MV-4-11 (cell line): ENCODE measurements around the gene SLC25A21.
A peak's percentile ranks its signal among the peaks of the same experiment; 100 is the strongest.

ENCODE experiments used
- DNase-seq: peaks from one replicate; lab custom pipeline; 2025; lab: John Stamatoyannopoulos, UW

SLC25A21 gene

GRCh38 chr14:37045340-37046061, 126.9 kb downstream of the SLC25A21 start:
- no peak for DNase-seq

GRCh38 chr14:37037636-37038387, 134.6 kb downstream of the SLC25A21 start:
- no peak for DNase-seq

GRCh38 chr14:37036669-37037341, 135.6 kb downstream of the SLC25A21 start:
- peak; percentile 66 for DNase-seq

GRCh38 chr14:37035401-37035800, 137.0 kb downstream of the SLC25A21 start:
- no peak for DNase-seq

GRCh38 chr14:37034410-37035285, 137.8 kb downstream of the SLC25A21 start:
- peak; percentile 42 for DNase-seq

- no peak for DNase-seq
These were observed 139.5 kb downstream of the SLC25A21 start for GRCh38 chr14:37032863-37033262.

- peak; percentile 74 for DNase-seq
These were observed 145.1 kb downstream of the SLC25A21 start for GRCh38 chr14:37027188-37027824.

- no peak for DNase-seq
These were observed 148.4 kb downstream of the SLC25A21 start for GRCh38 chr14:37023875-37024565.

GRCh38 chr14:37021390-37021789, 151.0 kb downstream of the SLC25A21 start:
- DNase-seq: no peak

- peak; percentile 66 for DNase-seq
These were observed 152.9 kb downstream of the SLC25A21 start for GRCh38 chr14:37019488-37019887.

- peak; percentile 23 for DNase-seq
These were observed 153.7 kb downstream of the SLC25A21 start for GRCh38 chr14:37018571-37019240.

- no peak for DNase-seq
These were observed 159.3 kb downstream of the SLC25A21 start for GRCh38 chr14:37013078-37013477.

- DNase-seq: no peak
These were observed 173.7 kb downstream of the SLC25A21 start for GRCh38 chr14:36998686-36999085.

GRCh38 chr14:36997843-36998242, 174.6 kb downstream of the SLC25A21 start:
- DNase-seq: no peak

GRCh38 chr14:36996857-36997590, 175.4 kb downstream of the SLC25A21 start:
- no peak for DNase-seq

- DNase-seq: no peak
These were observed 176.1 kb downstream of the SLC25A21 start for GRCh38 chr14:36996133-36996856.

- no peak for DNase-seq
These were observed 182.6 kb downstream of the SLC25A21 start for GRCh38 chr14:36989806-36990205.

GRCh38 chr14:36988989-36989388, 183.4 kb downstream of the SLC25A21 start:
- no peak for DNase-seq

GRCh38 chr14:36988568-36988967, 183.8 kb downstream of the SLC25A21 start:
- no peak for DNase-seq
